Mammary epithelial cell (primary cell): Measurements from ENCODE around the gene FGD5.

Experiments
- EZH2 ChIP-seq: IDR thresholded peaks from 2 replicates; pipeline ENCODE4 v1.6.1; 2012; ENCODE audit warnings: low read length, inconsistent platforms, borderline replicate concordance
- TF ChIP-seq, protein P1 (sequence below), 2 donors: IDR thresholded peaks in 1 of 2; conservative IDR thresholded peaks in 1 of 2; 2 replicates each; pipeline ENCODE4 v1.5.1; 2011 to 2012; ENCODE audit warnings: inconsistent platforms in 2 of 2, low read length in 2 of 2, mild to moderate bottlenecking in 2 of 2, control low read depth in 1 of 2, low read depth in 1 of 2; ENCODE audit not compliant: insufficient read depth in 1 of 2; ENCODE audit errors: extremely low read depth in 1 of 2

DNA sequence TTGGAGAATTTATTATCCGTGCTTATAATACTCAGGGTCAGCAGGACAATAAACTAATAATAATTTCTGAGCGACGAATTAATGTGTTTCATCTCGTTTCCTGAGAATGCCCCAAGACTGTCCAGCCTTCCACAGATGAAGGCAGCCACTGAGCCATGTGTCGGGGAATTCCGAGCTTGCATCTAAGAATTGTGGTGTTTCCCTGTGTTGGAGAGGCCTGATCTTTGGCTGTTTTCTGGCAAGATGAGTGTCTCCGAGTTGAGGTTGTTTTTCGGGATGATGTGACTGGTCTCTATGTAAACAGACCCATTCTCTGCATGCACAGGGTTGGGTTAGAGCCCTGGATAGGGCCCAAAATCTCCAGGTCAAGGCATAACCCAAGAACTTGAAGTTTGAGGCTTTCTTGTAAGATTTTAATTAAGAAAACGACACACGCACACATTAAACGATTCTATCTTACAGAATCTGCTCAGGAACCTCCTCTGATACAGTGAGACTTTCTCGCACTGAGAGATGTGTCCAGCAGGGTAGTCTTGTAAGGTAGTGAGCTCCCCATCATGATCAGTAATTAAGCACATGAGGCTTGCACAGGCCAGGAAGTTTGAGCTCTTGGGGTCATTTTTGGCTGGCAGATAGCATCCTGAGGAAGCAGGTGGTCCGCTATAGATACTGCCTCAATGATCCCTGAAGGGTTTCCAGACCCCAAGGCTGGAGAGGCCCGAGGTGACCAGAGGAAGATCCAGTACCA is 14.4 kb downstream of the FGD5 start:
- TF ChIP-seq, protein P1, sequence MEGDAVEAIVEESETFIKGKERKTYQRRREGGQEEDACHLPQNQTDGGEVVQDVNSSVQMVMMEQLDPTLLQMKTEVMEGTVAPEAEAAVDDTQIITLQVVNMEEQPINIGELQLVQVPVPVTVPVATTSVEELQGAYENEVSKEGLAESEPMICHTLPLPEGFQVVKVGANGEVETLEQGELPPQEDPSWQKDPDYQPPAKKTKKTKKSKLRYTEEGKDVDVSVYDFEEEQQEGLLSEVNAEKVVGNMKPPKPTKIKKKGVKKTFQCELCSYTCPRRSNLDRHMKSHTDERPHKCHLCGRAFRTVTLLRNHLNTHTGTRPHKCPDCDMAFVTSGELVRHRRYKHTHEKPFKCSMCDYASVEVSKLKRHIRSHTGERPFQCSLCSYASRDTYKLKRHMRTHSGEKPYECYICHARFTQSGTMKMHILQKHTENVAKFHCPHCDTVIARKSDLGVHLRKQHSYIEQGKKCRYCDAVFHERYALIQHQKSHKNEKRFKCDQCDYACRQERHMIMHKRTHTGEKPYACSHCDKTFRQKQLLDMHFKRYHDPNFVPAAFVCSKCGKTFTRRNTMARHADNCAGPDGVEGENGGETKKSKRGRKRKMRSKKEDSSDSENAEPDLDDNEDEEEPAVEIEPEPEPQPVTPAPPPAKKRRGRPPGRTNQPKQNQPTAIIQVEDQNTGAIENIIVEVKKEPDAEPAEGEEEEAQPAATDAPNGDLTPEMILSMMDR (conservative IDR thresholded peaks at IDR 0.05 in 1 of 2, IDR thresholded peaks at IDR 0.05 in 1 of 2; ENCODE audit: extremely low read depth in 1 of 2, insufficient read depth in 1 of 2, low read depth in 1 of 2, low read length in 2 of 2): no peak
- no peak for TF ChIP-seq EZH2
